NT2/D1 (cell line): ENCODE measurements around the gene IL17RD.

ENCODE experiments used
- SUZ12 ChIP-seq: IDR thresholded peaks from 2 replicates; pipeline ENCODE4 v1.6.1; 2011; ENCODE audit not compliant: insufficient read length, insufficient read depth; ENCODE audit errors: extremely low read depth
- YY1 ChIP-seq: IDR thresholded peaks from 2 replicates; pipeline ENCODE4 v1.6.1; 2011; ENCODE audit not compliant: insufficient read length, insufficient read depth

DNA sequence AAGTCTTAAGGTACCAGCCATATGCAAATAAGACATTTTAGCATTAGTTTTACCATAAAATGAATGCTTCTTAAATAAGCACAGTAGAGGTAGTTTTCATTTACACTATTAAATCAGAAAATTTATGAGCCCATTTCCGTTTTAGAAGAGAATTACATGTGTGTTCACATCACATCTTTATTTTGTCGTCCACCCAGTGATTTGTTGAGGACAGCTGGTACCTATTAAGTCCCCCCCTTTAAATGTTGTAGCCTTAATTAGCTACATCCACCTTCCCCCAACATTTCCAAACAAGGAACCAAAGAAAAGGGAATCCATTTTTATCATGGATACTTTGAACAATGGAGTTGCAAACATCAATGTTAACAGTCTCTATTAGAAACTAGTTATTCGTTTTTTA, 6.8 kb downstream of the IL17RD start:
- TF ChIP-seq SUZ12 = no peak
- TF ChIP-seq YY1 = no peak
